Thyroid gland (tissue), 4 donors: Measurements from ENCODE around the gene NUMB. TPM values are rescaled to one million over a fixed set of nuclear protein-coding genes. Genes with fewer than 3 reads are reported as not detected.

Source experiments
- DNase-seq, 2 donors: peaks; one replicate each; pipeline ENCODE4 v3.0.0-alpha.2; 2019
- H3K27ac ChIP-seq, 3 donors: fragments of 200-600 bp; sonication (generic); 1 replicate in 2 of 3; 2 replicates in 1 of 3; pipeline ENCODE4 v1.5.1; 2016 to 2019; ENCODE audit warnings: mild to moderate bottlenecking in 1 of 3, moderate library complexity in 1 of 3
- H3K27me3 ChIP-seq: fragments of 200-600 bp; sonication (generic); one replicate; pipeline ENCODE4 v1.5.1; 2019
- H3K36me3 ChIP-seq, 2 donors: fragments of 200-600 bp; sonication (generic); one replicate each; pipeline ENCODE4 v1.5.1; 2016 to 2019
- H3K4me1 ChIP-seq, 2 donors: fragments of 200-600 bp; sonication (generic); one replicate each; pipeline ENCODE4 v1.5.1; 2017 to 2019
- H3K4me3 ChIP-seq, 3 donors: fragments of 200-600 bp; sonication (generic); replicated peaks in 1 of 3; 1 replicate in 2 of 3; 2 replicates in 1 of 3; pipeline ENCODE4 v1.5.1; 2016; ENCODE audit warnings: mild to moderate bottlenecking in 1 of 3
- H3K9me3 ChIP-seq: fragments of 200-600 bp; sonication (generic); one replicate; pipeline ENCODE4 v1.5.1; 2017
- CTCF ChIP-seq, 6 experiments: fragments of 200-600 bp in 3 of 6; fragments of 450-650 bp in 3 of 6; sonication (generic) in 3 of 6; IDR thresholded peaks; one replicate each; pipeline ENCODE4 v1.5.1; 2016 to 2019; ENCODE audit warnings: antibody characterized with exemption in 6 of 6, mild to moderate bottlenecking in 2 of 6, inconsistent platforms in 1 of 6, moderate library complexity in 1 of 6
- POLR2A ChIP-seq, 2 donors: fragments of 450-650 bp; IDR thresholded peaks; one replicate each; pipeline ENCODE4 v1.6.1; 2017; ENCODE audit warnings: antibody characterized with exemption in 2 of 2, mild to moderate bottlenecking in 2 of 2, moderate library complexity in 1 of 2
- WGBS, 2 donors: methylation state at CpG; one replicate each; pipeline ENCODE4 v1.1.5; 2017; 5-methylcytosine and 5-hydroxymethylcytosine counted together
- intact Hi-C: fragments of 100-400 bp; cut with DNase I; formaldehyde crosslinking; loops from one replicate; pipeline ENCODE4 v1.15.1; 2023
- total RNA-seq, 4 donors: library from RNA; depleted of rRNA; stranded (reverse); fragments of >200 nt; gene quantifications; one replicate each; pipeline ENCODE4 v1.2.3, GENCODE V29; 2016

The NUMB gene
- total RNA-seq, 4 donors from 2014 or later = 67.1 to 101 (median 86.7) TPM

- H3K27ac ChIP-seq = no peak overlapping the region
- no peak for DNase-seq
- TF ChIP-seq POLR2A (IDR thresholded peaks at IDR 0.05) (no peak), CTCF (IDR thresholded peaks at IDR 0.05) (no peak)
- H3K9me3 ChIP-seq = no peaks in the 10 kb centered on the region
- peaks cover 17 to 25% of the 10 kb centered on the region in 2 donors for H3K4me1 ChIP-seq
- H3K4me3 ChIP-seq = no peak overlapping the region
- WGBS, 2 donors = 89 to 92% methylated on average over 7 to 11 of the region's 11 CpGs
- intact Hi-C loops = no loop called here
- no peaks in the 10 kb centered on the region for H3K36me3 ChIP-seq
- H3K27me3 ChIP-seq = no peaks in the 10 kb centered on the region
These were observed 223.6 kb downstream of the NUMB start for GRCh38 chr14:73234586-73235394.

- H3K27me3 ChIP-seq = no peaks in the 10 kb centered on the region
- intact Hi-C loops = no loop called here
- no peak overlapping the region for H3K27ac ChIP-seq
- H3K9me3 ChIP-seq = no peaks in the 10 kb centered on the region
- 81 to 83% methylated on average over 5 of the region's 5 CpGs for WGBS, 2 donors
- H3K4me1 ChIP-seq = peaks cover 11 to 20% of the 10 kb centered on the region in 2 donors
- H3K4me3 ChIP-seq = no peak overlapping the region
- DNase-seq = no peak
- TF ChIP-seq CTCF (IDR thresholded peaks at IDR 0.05) (no peak), POLR2A (IDR thresholded peaks at IDR 0.05) (no peak)
- H3K36me3 ChIP-seq = no peaks in the 10 kb centered on the region
These were observed 224.3 kb downstream of the NUMB start for GRCh38 chr14:73234029-73234428.

- no peak overlapping the region for H3K4me3 ChIP-seq
- no peaks in the 10 kb centered on the region for H3K27me3 ChIP-seq
- no peak for TF ChIP-seq CTCF (IDR thresholded peaks at IDR 0.05)
- TF ChIP-seq POLR2A (IDR thresholded peaks at IDR 0.05) = no peak
- DNase-seq = no peak
- H3K4me1 ChIP-seq = peaks cover 7 to 20% of the 10 kb centered on the region in 2 donors
- no peaks in the 10 kb centered on the region for H3K9me3 ChIP-seq
- H3K36me3 ChIP-seq = no peaks in the 10 kb centered on the region
- no peak overlapping the region for H3K27ac ChIP-seq
- WGBS, 2 donors = 91 to 93% methylated on average over 10 of the region's 10 CpGs
- intact Hi-C loops = no loop called here
These were observed 224.8 kb downstream of the NUMB start for GRCh38 chr14:73233564-73233963.

- Histone ChIP-seq H3K27ac (no peak overlapping the region), H3K4me1 (peaks cover 4 to 20% of the 10 kb centered on the region in 2 donors)
- no peak for TF ChIP-seq POLR2A (IDR thresholded peaks at IDR 0.05)
- no peak for TF ChIP-seq CTCF (IDR thresholded peaks at IDR 0.05)
These were observed 225.4 kb downstream of the NUMB start for GRCh38 chr14:73232984-73233383.

More at GRCh38 chr14:73232984-73233383, 225.4 kb downstream of the NUMB start:
- H3K9me3 ChIP-seq = no peaks in the 10 kb centered on the region
- no peak overlapping the region for H3K4me3 ChIP-seq
- no peaks in the 10 kb centered on the region for H3K27me3 ChIP-seq
- WGBS, 2 donors = 79 to 84% methylated on average over 8 of the region's 8 CpGs
- intact Hi-C loops = no loop called here
- DNase-seq = no peak
- no peaks in the 10 kb centered on the region for H3K36me3 ChIP-seq
